GM18909 (cell line): ENCODE measurements around the gene DPH2.

Experiments used
- ATAC-seq: cut with Tn5 transposase; IDR thresholded peaks from one replicate; pipeline ENCODE4 v1.9.1; 2021; ENCODE audit warnings: mild to moderate bottlenecking; ENCODE audit not compliant: unreplicated experiment, poor library complexity

DPH2 gene

DNA sequence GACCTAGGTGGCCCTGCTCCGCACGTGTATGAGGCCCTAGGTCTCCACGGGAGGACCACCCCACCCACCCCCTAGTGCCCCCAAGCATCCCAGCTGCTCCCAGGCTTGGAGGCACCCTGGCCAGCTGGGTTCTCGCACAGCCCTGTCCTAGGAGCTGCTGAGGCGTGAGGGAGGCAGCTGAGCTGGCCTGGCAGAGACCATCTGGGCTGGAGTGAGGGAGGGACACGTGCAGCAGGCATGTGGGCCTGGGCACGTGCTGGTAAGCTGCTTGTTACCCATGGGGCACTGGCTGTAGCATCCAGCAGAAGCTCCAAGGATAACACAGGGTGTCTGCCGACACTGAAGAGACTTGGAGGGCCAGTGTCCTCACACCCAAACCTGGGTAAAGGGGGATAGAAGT is 51.3 kb downstream of the DPH2 start:
- no peak for ATAC-seq

DNA sequence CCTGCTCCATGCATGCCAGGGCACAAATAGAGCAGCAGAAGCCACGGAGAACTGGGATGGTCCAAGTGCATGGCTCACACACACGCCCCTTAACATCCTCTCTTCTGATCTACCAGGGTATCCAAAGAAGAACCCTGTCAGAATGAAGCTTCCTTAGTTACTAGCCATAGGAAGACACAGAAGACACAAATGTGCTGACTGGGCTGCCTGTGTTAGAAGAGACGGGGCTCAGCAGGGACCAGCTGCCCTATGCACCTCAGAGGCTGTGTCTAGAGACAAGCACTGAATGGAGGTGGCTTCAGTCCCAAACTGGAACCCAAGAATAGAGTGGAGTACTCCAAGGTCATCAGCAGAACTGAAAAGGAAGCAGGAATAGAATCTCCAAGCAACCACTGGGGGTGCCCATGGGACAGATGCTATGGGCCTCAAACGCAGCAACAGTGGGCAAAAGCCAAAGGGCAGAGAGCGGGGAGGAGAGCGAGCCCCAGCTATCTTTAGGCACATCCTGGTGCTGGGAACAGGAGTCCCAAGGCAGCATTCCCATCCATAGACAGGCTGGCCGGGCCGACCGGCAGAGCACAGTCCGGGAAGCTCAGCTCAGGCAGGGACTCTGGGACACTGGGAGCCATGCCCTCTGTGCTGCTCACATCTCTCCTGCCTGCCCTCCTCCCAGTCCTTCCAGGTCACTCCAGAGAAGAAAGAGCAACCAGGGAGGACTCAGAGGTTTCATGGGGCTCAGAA is 51.9 kb downstream of the DPH2 start:
- ATAC-seq = no peak
